ENCODE data around the gene SH2D3C.

The SH2D3C gene

GRCh38 chr9:127720031-127720864, 58.2 kb downstream of the SH2D3C start:
- no peaks in the 10 kb centered on the region for H3K9me2 ChIP-seq (replicated peaks; ENCODE audit: control insufficient read depth, low read length)
- H3K4me2 ChIP-seq (ENCODE audit: low read length) = no peak overlapping the region
- no peaks in the 10 kb centered on the region for H4K20me1 ChIP-seq (ENCODE audit: control insufficient read depth, insufficient read depth, low read depth, low read length)
- H3K4me3 ChIP-seq (ENCODE audit: low read length) = no peak overlapping the region
- no peak overlapping the region for H3K27ac ChIP-seq (ENCODE audit: low read depth, low read length)
- no peaks in the 10 kb centered on the region for H3K36me3 ChIP-seq (ENCODE audit: control insufficient read depth, low read length)
- no peaks in the 10 kb centered on the region for H3K9me3 ChIP-seq (ENCODE audit: control insufficient read depth, insufficient read depth, low read length)
- no peak for TF ChIP-seq CTCF (IDR thresholded peaks at IDR 0.05; ENCODE audit: low read depth, low read length, poor library complexity, severe bottlenecking)
- TF ChIP-seq EZH2phosphoT487 (IDR thresholded peaks at IDR 0.05; ENCODE audit: borderline replicate concordance, low read length) = no peak
- H3K79me2 ChIP-seq (ENCODE audit: control insufficient read depth, low read length) = no peaks in the 10 kb centered on the region
- 0 out of 2 replicates have a peak, but pooled peaks cover 3% of the 10 kb centered on the region for H3K27me3 ChIP-seq (ENCODE audit: control insufficient read depth, low read length)
- peaks cover 23% of the 10 kb centered on the region for H3K4me1 ChIP-seq (ENCODE audit: control insufficient read depth, low read length)
- H3F3A ChIP-seq (ENCODE audit: control insufficient read depth, insufficient read depth) = no peaks in the 10 kb centered on the region

- Histone ChIP-seq H4K20me1 (ENCODE audit: control insufficient read depth, insufficient read depth, low read depth, low read length) (no peaks in the 10 kb centered on the region), H3K27ac (ENCODE audit: low read depth, low read length) (no peak overlapping the region), H3K79me2 (ENCODE audit: control insufficient read depth, low read length) (no peaks in the 10 kb centered on the region), H3K36me3 (ENCODE audit: control insufficient read depth, low read length) (no peaks in the 10 kb centered on the region), H3K9me2 (replicated peaks; ENCODE audit: control insufficient read depth, low read length) (no peaks in the 10 kb centered on the region), H3K4me3 (ENCODE audit: low read length) (no peak overlapping the region), H3K4me2 (ENCODE audit: low read length) (no peak overlapping the region), H3K27me3 (ENCODE audit: control insufficient read depth, low read length) (0 out of 2 replicates have a peak, but pooled peaks cover 3% of the 10 kb centered on the region), H3K4me1 (ENCODE audit: control insufficient read depth, low read length) (peaks cover 23% of the 10 kb centered on the region), H3K9me3 (ENCODE audit: control insufficient read depth, insufficient read depth, low read length) (no peaks in the 10 kb centered on the region), H3F3A (ENCODE audit: control insufficient read depth, insufficient read depth) (no peaks in the 10 kb centered on the region)
- TF ChIP-seq EZH2phosphoT487 (IDR thresholded peaks at IDR 0.05; ENCODE audit: borderline replicate concordance, low read length) (no peak), CTCF (IDR thresholded peaks at IDR 0.05; ENCODE audit: low read depth, low read length, poor library complexity, severe bottlenecking) (no peak)
Observed at GRCh38 chr9:127717766-127718165, 60.7 kb downstream of the SH2D3C start.

- Histone ChIP-seq H3K27ac (ENCODE audit: low read depth, low read length) (no peak overlapping the region), H3K36me3 (ENCODE audit: control insufficient read depth, low read length) (no peaks in the 10 kb centered on the region), H3K4me1 (ENCODE audit: control insufficient read depth, low read length) (peaks cover 23% of the 10 kb centered on the region), H3K4me3 (ENCODE audit: low read length) (peak overlapping the region; percentile 93), H3K27me3 (ENCODE audit: control insufficient read depth, low read length) (no peaks in the 10 kb centered on the region), H4K20me1 (ENCODE audit: control insufficient read depth, insufficient read depth, low read depth, low read length) (no peaks in the 10 kb centered on the region), H3K4me2 (ENCODE audit: low read length) (peak overlapping the region; percentile 96), H3K9me3 (ENCODE audit: control insufficient read depth, insufficient read depth, low read length) (no peaks in the 10 kb centered on the region), H3F3A (ENCODE audit: control insufficient read depth, insufficient read depth) (no peaks in the 10 kb centered on the region), H3K79me2 (ENCODE audit: control insufficient read depth, low read length) (no peaks in the 10 kb centered on the region), H3K9me2 (replicated peaks; ENCODE audit: control insufficient read depth, low read length) (no peaks in the 10 kb centered on the region)
- TF ChIP-seq EZH2phosphoT487 (IDR thresholded peaks at IDR 0.05; ENCODE audit: borderline replicate concordance, low read length) (no peak), CTCF (IDR thresholded peaks at IDR 0.05; ENCODE audit: low read depth, low read length, poor library complexity, severe bottlenecking) (no peak)
Observed at GRCh38 chr9:127716412-127716811, 62.1 kb downstream of the SH2D3C start.

Measured in DOHH2 (cell line).